SW480 (cell line): Measurements from ENCODE around the gene ASGR2.

Experiments
- DNase-seq: peaks from one replicate; pipeline ENCODE4 v3.0.0-alpha.2; 2016; ENCODE audit warnings: low spot score

The ASGR2 gene

GRCh38 chr17:7060165-7060891 is 54.3 kb downstream of the ASGR2 start:
- peak; percentile 87 for DNase-seq

GRCh38 chr17:7058831-7059447 is 55.7 kb downstream of the ASGR2 start:
- no peak for DNase-seq

- peak; percentile 55 for DNase-seq
Observed at GRCh38 chr17:7056386-7056785, 58.2 kb downstream of the ASGR2 start.
